K562 (cell line): ENCODE results near the gene TDRKH. TPM values are rescaled to one million over a fixed set of nuclear protein-coding genes. Genes with fewer than 3 reads are reported as not detected.
A peak's percentile ranks its signal among the peaks of the same experiment; 100 is the strongest.

ENCODE experiments used
- ATAC-seq: fragments of 200-7000 bp; cut with Tn5 transposase; 3 replicates; pipeline ENCODE4 v1.9.1; 2020; ENCODE audit warnings: moderate library complexity
- BruUV-seq: library from RNA; stranded (reverse); fragments of 400-500 nt; replicated peaks from 2 replicates; lab custom pipeline; 2021; lab: Mats Ljungman, UMichigan
- CTCF ChIA-PET: fragments of 300-600 bp; formaldehyde crosslinking; extraction: SDS; loops from one replicate; lab custom pipeline; 2021; ENCODE audit warnings: low intra/inter-chr PET ratio; lab: Yijun Ruan, JAX
- POLR2A ChIA-PET: fragments of 300-600, 350-650 bp; sonication (Branson Sonifier 250); formaldehyde crosslinking; extraction: SDS; loops from one replicate; lab custom pipeline; 2021; ENCODE audit warnings: antibody characterized with exemption, inconsistent platforms; lab: Yijun Ruan, JAX
- DNase-seq, 4 experiments: peaks; one replicate each; pipeline versions ENCODE4 v3.0.0 to v3.0.0-alpha.2; 2011 to 2018; ENCODE audit warnings: low spot score in 3 of 4, mixed read lengths in 3 of 4; ENCODE audit errors: extremely low read depth in 1 of 4
- FAIRE-seq: peaks from 2 replicates; lab custom pipeline; 2011; peaks lifted over from hg19 to GRCh38; lab: Jason Lieb, UNC
- H2AFZ ChIP-seq: 2 replicates; pipeline ENCODE4 v1.6.0; 2011; ENCODE audit warnings: low read depth, low read length, control low read depth, inconsistent platforms
- H3K27ac ChIP-seq: fragments of 200-600 bp; 3 replicates; pipeline ENCODE4 v1.8.0; 2011; ENCODE audit warnings: low read depth, mild to moderate bottlenecking, control low read depth, inconsistent platforms, low read length, moderate library complexity, mixed read lengths; ENCODE audit errors: extremely low read depth
- H3K27me3 ChIP-seq, 2 experiments: fragments of 300-600 bp in 1 of 2; 2 replicates in 1 of 2; 3 replicates in 1 of 2; pipeline versions ENCODE4 v1.6.0 to v1.8.0; 2011; ENCODE audit warnings: inconsistent platforms in 2 of 2, low read length in 2 of 2, mild to moderate bottlenecking in 1 of 2, mixed read lengths in 1 of 2, moderate library complexity in 1 of 2; ENCODE audit not compliant: control insufficient read depth in 2 of 2, insufficient read depth in 2 of 2
- H3K36me3 ChIP-seq: fragments of 300-600 bp; 3 replicates; pipeline ENCODE4 v1.8.0; 2011; ENCODE audit warnings: mild to moderate bottlenecking, low read length, inconsistent platforms; ENCODE audit not compliant: control insufficient read depth, insufficient read depth
- H3K4me1 ChIP-seq, 2 experiments: fragments of 200-600 bp in 1 of 2; replicated peaks in 1 of 2; 2 replicates in 1 of 2; 3 replicates in 1 of 2; pipeline versions ENCODE4 v1.5.1 to v1.8.0; 2011; ENCODE audit warnings: inconsistent platforms in 2 of 2, low read length in 2 of 2, mild to moderate bottlenecking in 1 of 2, mixed read lengths in 1 of 2, moderate library complexity in 1 of 2; ENCODE audit not compliant: control insufficient read depth in 2 of 2, insufficient read depth in 2 of 2
- H3K4me2 ChIP-seq: 2 replicates; pipeline ENCODE4 v1.6.1; 2011; ENCODE audit warnings: low read length, control low read depth, inconsistent platforms, mixed read lengths; ENCODE audit not compliant: insufficient read depth
- H3K4me3 ChIP-seq: fragments of 200-600 bp; sonication (generic), shearing (Covaris generic); 2 replicates; pipeline ENCODE4 v1.5.1; 2016; ENCODE audit warnings: control low read depth, inconsistent platforms
- H3K79me2 ChIP-seq: fragments of 200-600 bp; 3 replicates; pipeline ENCODE4 v1.8.0; 2011; ENCODE audit warnings: low read length, inconsistent platforms; ENCODE audit not compliant: control insufficient read depth, insufficient read depth
- H3K9ac ChIP-seq, 2 experiments: 2 replicates each; pipeline versions ENCODE4 v1.6.0 to v1.6.1; 2011; ENCODE audit warnings: low read depth in 2 of 2, low read length in 2 of 2, control low read depth in 1 of 2, inconsistent platforms in 1 of 2, mild to moderate bottlenecking in 1 of 2, mixed read lengths in 1 of 2; ENCODE audit not compliant: insufficient read depth in 1 of 2
- H3K9me1 ChIP-seq: one replicate; pipeline ENCODE4 v1.6.0; 2011; ENCODE audit warnings: inconsistent platforms, mild to moderate bottlenecking, low read length, moderate library complexity; ENCODE audit not compliant: control insufficient read depth, insufficient read depth
- H3K9me3 ChIP-seq: replicated peaks from 2 replicates; pipeline ENCODE4 v1.5.1; 2011; ENCODE audit warnings: low read depth, low read length, inconsistent platforms; ENCODE audit not compliant: control insufficient read depth, insufficient read depth
- H4K20me1 ChIP-seq: replicated peaks from 2 replicates; pipeline ENCODE4 v1.6.1; 2011; ENCODE audit warnings: low read length, inconsistent platforms, mixed read lengths; ENCODE audit not compliant: control insufficient read depth, insufficient read depth
- C11orf30 ChIP-seq: fragments of 450-650 bp; IDR thresholded peaks from 2 replicates; pipeline ENCODE4 v1.6.1; 2016; ENCODE audit warnings: low read depth, mild to moderate bottlenecking
- HMG20A ChIP-seq: fragments of 450-650 bp; formaldehyde crosslinking; conservative IDR thresholded peaks from 2 replicates; pipeline ENCODE4 v1.4.0; 2020; ENCODE audit warnings: mild to moderate bottlenecking, mixed read lengths
- MAFG ChIP-seq: fragments of 450-650 bp; conservative IDR thresholded peaks from 2 replicates; pipeline ENCODE4 v1.6.1; 2016; ENCODE audit warnings: missing genetic modification characterization, missing compliant biosample characterization
- MAFK ChIP-seq: IDR thresholded peaks from 2 replicates; pipeline ENCODE4 v1.6.1; 2011; ENCODE audit warnings: low read length, improper control_type of control experiment
- ZNF3 ChIP-seq: fragments of 250-450 bp; sonication (Bioruptor Pico); IDR thresholded peaks from 2 replicates; pipeline ENCODE4 v1.5.0; 2021; ENCODE audit warnings: mild to moderate bottlenecking, moderate library complexity
- ZNF316 ChIP-seq: fragments of 450-650 bp; IDR thresholded peaks from 2 replicates; pipeline ENCODE4 v1.6.1; 2016
- WGBS: fragments of 100-300 bp; shearing (Covaris generic); methylation state at CpG from one replicate; pipeline ENCODE4 v1.1.6; 2016; ENCODE audit warnings: low coverage, mixed read lengths; ENCODE audit not compliant: insufficient coverage; ENCODE audit errors: missing lambda C conversion rate; 5-methylcytosine and 5-hydroxymethylcytosine counted together
- in situ Hi-C: fragments of 300-500 bp; cut with MboI; formaldehyde crosslinking; loops from 4 replicates; pipeline ENCODE4 v1.15.0; 2018; ENCODE audit warnings: inconsistent platforms, mixed read lengths
- intact Hi-C: fragments of 100-400 bp; cut with micrococcal nuclease; formaldehyde crosslinking; loops from 2 replicates; pipeline ENCODE4 v1.14.2; 2022
- polyA plus RNA-seq, 8 experiments: library from polyadenylated mRNA; depleted of rRNA in 4 of 8; stranded (reverse) in 5 of 8; unstranded in 3 of 8; fragments of >200 nt; fragmentation: Nextera tagmentation in 2 of 8; fragmentation: Illumina TruSeq in 1 of 8; extraction: Ambion mirVana in 2 of 8; extraction: Trizol in 1 of 8; gene quantifications; 2 replicates each; pipeline versions ENCODE4 v1.2.1 to v1.2.3, GENCODE V29; 2011 to 2014; ENCODE audit warnings: inconsistent platforms in 1 of 8, missing spikeins in 1 of 8
- total RNA-seq, 7 experiments: library from RNA; depleted of rRNA in 6 of 7; stranded (reverse); fragments of >200 nt in 6 of 7; fragmentation: Illumina TruSeq in 2 of 7; extraction: Trizol in 2 of 7; gene quantifications; 2 replicates each; pipeline versions ENCODE4 v1.2.1 to v1.2.3, GENCODE V29; 2011 to 2021; ENCODE audit warnings: low replicate concordance in 1 of 7
- TF ChIP-seq, protein P1 (sequence below): sonication (generic); formaldehyde crosslinking; IDR thresholded peaks from 2 replicates; pipeline ENCODE4 v1.5.0; 2020; ENCODE audit warnings: missing genetic modification reagents
- TF ChIP-seq, protein P2 (sequence below): IDR thresholded peaks from 2 replicates; pipeline ENCODE4 v1.6.1; 2012; ENCODE audit warnings: low read depth, low read length, improper control_type of control experiment, borderline replicate concordance
- TF ChIP-seq, protein P3 (sequence below): fragments of 250-450 bp; sonication (Bioruptor Pico); IDR thresholded peaks from 2 replicates; pipeline ENCODE4 v1.9.0; 2021; ENCODE audit warnings: mild to moderate bottlenecking
- TF ChIP-seq, protein P4 (sequence below): fragments of 250-450 bp; sonication (Bioruptor Pico); IDR thresholded peaks from 2 replicates; pipeline ENCODE4 v1.4.0; 2020; ENCODE audit warnings: borderline replicate concordance

TDRKH gene
- total and polyA plus RNA-seq, 9 of the 15 experiments (the other 6 are each of a cell fraction or from before 2014, with no cell fraction given), result 4.3 to 21.3 (median 8.4) TPM

DNA sequence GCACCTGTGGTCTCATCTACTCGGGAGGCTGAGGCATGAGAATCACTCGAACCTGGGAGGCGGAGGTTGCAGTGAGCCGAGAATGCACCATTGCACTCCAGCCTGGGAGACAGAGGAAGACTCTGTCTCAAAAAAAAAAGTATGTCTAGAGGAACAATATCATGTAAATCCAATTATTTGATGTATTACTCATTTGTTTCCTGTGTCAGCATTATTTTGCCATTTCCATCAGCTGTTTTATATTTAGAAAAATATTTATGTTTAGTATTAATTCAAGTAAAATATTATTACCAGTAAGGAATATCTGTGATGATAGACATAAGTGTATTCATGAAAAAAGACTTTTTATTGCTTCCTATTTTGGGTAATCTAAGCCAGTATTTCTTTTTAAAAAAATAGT is 13.0 kb downstream of the TDRKH start:
- ChIA-PET POLR2A (interaction anchor here (0.6 to 1.0 kb wide), 3 partner anchors 13 to 26 kb away, joined by 3 read pairs; no protein-coding TSS in a partner anchor), CTCF (no interaction called here)
- intact Hi-C loops (no loop called here), in situ Hi-C loops (no loop called here)
- no peak overlapping the region for H3K4me2 ChIP-seq
- TF ChIP-seq, protein P1, sequence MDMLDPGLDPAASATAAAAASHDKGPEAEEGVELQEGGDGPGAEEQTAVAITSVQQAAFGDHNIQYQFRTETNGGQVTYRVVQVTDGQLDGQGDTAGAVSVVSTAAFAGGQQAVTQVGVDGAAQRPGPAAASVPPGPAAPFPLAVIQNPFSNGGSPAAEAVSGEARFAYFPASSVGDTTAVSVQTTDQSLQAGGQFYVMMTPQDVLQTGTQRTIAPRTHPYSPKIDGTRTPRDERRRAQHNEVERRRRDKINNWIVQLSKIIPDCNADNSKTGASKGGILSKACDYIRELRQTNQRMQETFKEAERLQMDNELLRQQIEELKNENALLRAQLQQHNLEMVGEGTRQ (CRISPR knock-in tag), result no peak
- no peak for TF ChIP-seq HMG20A (CRISPR knock-in tag)
- TF ChIP-seq ZNF316, result peak; percentile 89
- TF ChIP-seq, protein P2, sequence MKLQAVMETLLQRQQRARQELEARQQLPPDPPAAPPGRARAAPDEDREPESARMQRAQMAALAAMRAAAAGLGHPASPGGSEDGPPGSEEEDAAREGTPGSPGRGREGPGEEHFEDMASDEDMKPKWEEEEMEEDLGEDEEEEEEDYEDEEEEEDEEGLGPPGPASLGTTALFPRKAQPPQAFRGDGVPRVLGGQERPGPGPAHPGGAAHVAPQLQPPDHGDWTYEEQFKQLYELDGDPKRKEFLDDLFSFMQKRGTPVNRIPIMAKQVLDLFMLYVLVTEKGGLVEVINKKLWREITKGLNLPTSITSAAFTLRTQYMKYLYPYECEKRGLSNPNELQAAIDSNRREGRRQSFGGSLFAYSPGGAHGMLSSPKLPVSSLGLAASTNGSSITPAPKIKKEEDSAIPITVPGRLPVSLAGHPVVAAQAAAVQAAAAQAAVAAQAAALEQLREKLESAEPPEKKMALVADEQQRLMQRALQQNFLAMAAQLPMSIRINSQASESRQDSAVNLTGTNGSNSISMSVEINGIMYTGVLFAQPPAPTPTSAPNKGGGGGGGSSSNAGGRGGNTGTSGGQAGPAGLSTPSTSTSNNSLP, result no peak
- TF ChIP-seq, protein P3, sequence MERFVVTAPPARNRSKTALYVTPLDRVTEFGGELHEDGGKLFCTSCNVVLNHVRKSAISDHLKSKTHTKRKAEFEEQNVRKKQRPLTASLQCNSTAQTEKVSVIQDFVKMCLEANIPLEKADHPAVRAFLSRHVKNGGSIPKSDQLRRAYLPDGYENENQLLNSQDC (CRISPR knock-in tag), result no peak
- TF ChIP-seq, protein P4, sequence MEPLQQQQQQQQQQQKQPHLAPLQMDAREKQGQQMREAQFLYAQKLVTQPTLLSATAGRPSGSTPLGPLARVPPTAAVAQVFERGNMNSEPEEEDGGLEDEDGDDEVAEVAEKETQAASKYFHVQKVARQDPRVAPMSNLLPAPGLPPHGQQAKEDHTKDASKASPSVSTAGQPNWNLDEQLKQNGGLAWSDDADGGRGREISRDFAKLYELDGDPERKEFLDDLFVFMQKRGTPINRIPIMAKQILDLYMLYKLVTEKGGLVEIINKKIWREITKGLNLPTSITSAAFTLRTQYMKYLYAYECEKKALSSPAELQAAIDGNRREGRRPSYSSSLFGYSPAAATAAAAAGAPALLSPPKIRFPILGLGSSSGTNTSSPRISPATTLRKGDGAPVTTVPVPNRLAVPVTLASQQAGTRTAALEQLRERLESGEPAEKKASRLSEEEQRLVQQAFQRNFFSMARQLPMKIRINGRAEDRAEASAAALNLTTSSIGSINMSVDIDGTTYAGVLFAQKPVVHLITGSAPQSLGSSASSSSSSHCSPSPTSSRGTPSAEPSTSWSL, result no peak
- TF ChIP-seq C11orf30, result peak; percentile 65
- peak; percentile 14; the same call in 1 of the 2 replicates for TF ChIP-seq MAFK
- TF ChIP-seq ZNF3, result no peak
- TF ChIP-seq MAFG, result peak; percentile 50; the same call in 1 of the 2 replicates
- peaks cover 21 to 38% of the 10 kb centered on the region in 2 experiments for H3K4me1 ChIP-seq
- peaks cover 10% of the 10 kb centered on the region; the same call in 2 of the 3 replicates for H3K36me3 ChIP-seq
- H3K27me3 ChIP-seq, result no peaks in the 10 kb centered on the region
- no peak for DNase-seq
- H3K4me3 ChIP-seq, result no peak overlapping the region
- FAIRE-seq, result no peak
- H3K9ac ChIP-seq, result no peak overlapping the region
- 73% methylated on average over 4 of the region's 4 CpGs for WGBS
- BruUV-seq, result no TSS peak
- H3K9me1 ChIP-seq, result no peaks in the 10 kb centered on the region
- H3K9me3 ChIP-seq, result 0 out of 2 replicates have a peak, but pooled peaks cover 2% of the 10 kb centered on the region
- ATAC-seq, result no peak
- no peak overlapping the region for H3K27ac ChIP-seq
- H3K79me2 ChIP-seq, result no peaks in the 10 kb centered on the region
- H4K20me1 ChIP-seq, result 0 out of 2 replicates have a peak, but pooled peaks cover 2% of the 10 kb centered on the region
- no peak overlapping the region for H2AFZ ChIP-seq
